Stimulated activated memory B cell treated with anti-CD40 and anti-IgM and Interleukin-4, amounts not matched to agents 10 μg/mL and 1 μg/mL and 100 μg/mL, for 72 hours (primary cell): ENCODE data around the gene OR56A4.
A peak's percentile ranks its signal among the peaks of the same experiment; 100 is the strongest.

Source experiments
- ATAC-seq: fragments of 150-1000 bp; cut with Tn5 transposase; 2 replicates; pipeline ENCODE4 v1.10.0; 2021
- H3K27ac Mint-ChIP-seq: one replicate; pipeline ENCODE4 v1.8.0; 2022; ENCODE audit warnings: mild to moderate bottlenecking, mixed read lengths
- H3K27me3 Mint-ChIP-seq: one replicate; pipeline ENCODE4 v1.8.0; 2022; ENCODE audit warnings: mixed read lengths
- H3K36me3 Mint-ChIP-seq: one replicate; pipeline ENCODE4 v1.8.0; 2022; ENCODE audit warnings: mixed read lengths
- H3K4me1 Mint-ChIP-seq: one replicate; pipeline ENCODE4 v1.8.0; 2022; ENCODE audit warnings: mixed read lengths
- H3K4me3 Mint-ChIP-seq: one replicate; pipeline ENCODE4 v1.8.0; 2022; ENCODE audit warnings: mild to moderate bottlenecking, moderate library complexity, mixed read lengths
- H3K9me3 Mint-ChIP-seq: one replicate; pipeline ENCODE4 v1.8.0; 2022; ENCODE audit warnings: mixed read lengths

OR56A4 gene, protein sequence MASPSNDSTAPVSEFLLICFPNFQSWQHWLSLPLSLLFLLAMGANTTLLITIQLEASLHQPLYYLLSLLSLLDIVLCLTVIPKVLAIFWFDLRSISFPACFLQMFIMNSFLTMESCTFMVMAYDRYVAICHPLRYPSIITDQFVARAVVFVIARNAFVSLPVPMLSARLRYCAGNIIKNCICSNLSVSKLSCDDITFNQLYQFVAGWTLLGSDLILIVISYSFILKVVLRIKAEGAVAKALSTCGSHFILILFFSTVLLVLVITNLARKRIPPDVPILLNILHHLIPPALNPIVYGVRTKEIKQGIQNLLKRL

DNA sequence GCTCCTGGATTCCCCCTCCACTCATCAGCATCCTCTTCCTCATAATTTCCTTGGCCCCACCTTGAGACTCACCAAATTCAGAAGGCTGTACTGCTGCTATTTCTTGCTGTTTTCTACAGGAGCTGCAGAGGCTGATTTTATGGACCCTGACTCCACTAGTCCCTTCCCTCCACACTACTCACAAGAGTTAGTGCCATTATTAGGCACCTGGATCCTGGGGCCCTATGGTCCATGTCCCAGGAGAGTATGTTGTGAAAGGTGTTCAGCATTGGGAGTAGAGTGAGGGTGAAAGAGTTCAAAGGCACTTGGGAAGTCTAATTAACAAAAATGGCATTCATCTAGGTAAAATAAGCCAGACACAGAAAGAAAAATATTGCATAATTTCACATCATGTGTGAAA is at the start of gene OR56A4:
OR56A4 (minus strand) TSS at position 101 of the 400 bp plus-strand sequence. CDS start 3,954 bp downstream, outside the sequence.
- H3K4me3 Mint-ChIP-seq: no peak within 1 kb of the TSS
- H3K27me3 Mint-ChIP-seq: peaks cover 28% of the 10 kb centered on the region
- no peaks in the 10 kb centered on the region for H3K9me3 Mint-ChIP-seq
- no peak for ATAC-seq
- no peaks in the 10 kb centered on the region for H3K4me1 Mint-ChIP-seq
- H3K27ac Mint-ChIP-seq: no peak within 1 kb of the TSS
- H3K36me3 Mint-ChIP-seq: no peaks in the 10 kb centered on the region

- Mint-ChIP-seq H3K9me3 (no peaks in the 10 kb centered on the region), H3K4me1 (no peaks in the 10 kb centered on the region), H3K36me3 (no peaks in the 10 kb centered on the region), H3K27ac (no peak overlapping the region), H3K4me3 (no peak overlapping the region), H3K27me3 (peaks cover 10% of the 10 kb centered on the region)
- ATAC-seq: no peak
These were observed 48.8 kb upstream of the OR56A4 start for GRCh38 chr11:6055569-6055968.

DNA sequence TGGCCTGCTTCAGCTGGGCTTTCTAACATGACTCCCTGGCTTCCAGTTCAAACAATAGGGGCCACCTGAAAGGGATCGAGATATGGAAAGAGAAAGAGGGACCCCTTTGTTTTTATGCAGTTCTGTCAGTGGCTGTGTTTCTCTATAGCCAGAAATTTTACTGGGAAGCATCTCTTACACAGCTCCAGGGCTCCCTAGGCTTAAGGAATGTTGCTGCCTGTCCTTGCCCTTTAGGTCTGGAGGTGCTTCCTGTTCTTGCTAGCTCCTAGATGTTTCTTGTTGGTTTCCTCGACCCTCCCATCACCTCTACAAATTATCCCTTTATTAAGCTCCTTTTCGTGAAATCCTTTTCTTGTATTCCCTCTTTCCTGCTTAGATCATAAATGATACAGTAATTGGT is 45.6 kb upstream of the OR56A4 start:
- Mint-ChIP-seq H3K27me3 (peaks cover 10% of the 10 kb centered on the region), H3K4me1 (no peaks in the 10 kb centered on the region), H3K4me3 (no peak overlapping the region), H3K9me3 (no peaks in the 10 kb centered on the region), H3K36me3 (no peaks in the 10 kb centered on the region), H3K27ac (no peak overlapping the region)
- ATAC-seq: no peak

GRCh38 chr11:6040874-6041273 is 34.1 kb upstream of the OR56A4 start:
- H3K4me3 Mint-ChIP-seq: no peak overlapping the region
- H3K27me3 Mint-ChIP-seq: peaks cover 24% of the 10 kb centered on the region
- H3K36me3 Mint-ChIP-seq: no peaks in the 10 kb centered on the region
- no peaks in the 10 kb centered on the region for H3K9me3 Mint-ChIP-seq
- H3K4me1 Mint-ChIP-seq: no peaks in the 10 kb centered on the region
- ATAC-seq: no peak
- H3K27ac Mint-ChIP-seq: no peak overlapping the region

GRCh38 chr11:6030708-6031405 is 24.1 kb upstream of the OR56A4 start, which contains the start of gene OR56A1:
Gene OR56A1 (minus strand): TSS chr11:6030758. CDS start chr11:6027692, 3,066 bp downstream.
- no peaks in the 10 kb centered on the region for H3K36me3 Mint-ChIP-seq
- peaks cover 18% of the 10 kb centered on the region for H3K27me3 Mint-ChIP-seq
- ATAC-seq: no peak
- H3K27ac Mint-ChIP-seq: no peak within 1 kb of the TSS
- H3K4me3 Mint-ChIP-seq: no peak within 1 kb of the TSS
- H3K9me3 Mint-ChIP-seq: no peaks in the 10 kb centered on the region
- H3K4me1 Mint-ChIP-seq: no peaks in the 10 kb centered on the region

DNA sequence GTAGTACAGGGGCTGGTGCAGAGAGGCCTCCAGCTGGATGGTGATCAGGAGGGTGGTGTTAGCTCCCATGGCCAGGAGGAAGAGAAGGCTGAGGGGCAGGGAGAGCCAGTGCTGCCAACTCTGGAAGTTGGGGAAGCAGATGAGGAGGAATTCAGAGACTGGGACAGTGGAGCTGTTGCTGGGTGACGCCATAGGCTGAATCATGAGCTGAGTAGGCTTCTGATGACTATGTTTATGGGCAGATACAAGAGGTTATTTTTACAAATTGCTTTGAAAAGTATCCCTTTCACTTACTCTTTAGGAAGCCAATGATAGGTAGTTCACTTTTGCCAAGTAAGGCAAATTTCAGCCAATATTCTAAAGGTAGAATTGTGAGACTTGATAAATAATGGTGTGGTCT is 20.8 kb upstream of the OR56A4 start:
- Mint-ChIP-seq H3K4me1 (no peaks in the 10 kb centered on the region), H3K9me3 (no peaks in the 10 kb centered on the region), H3K36me3 (no peaks in the 10 kb centered on the region)

GRCh38 chr11:6025056-6025455 is 18.3 kb upstream of the OR56A4 start:
- H3K36me3 Mint-ChIP-seq: no peaks in the 10 kb centered on the region
- peaks cover 17% of the 10 kb centered on the region for H3K27me3 Mint-ChIP-seq
- ATAC-seq: no peak
- H3K4me3 Mint-ChIP-seq: no peak overlapping the region
- H3K27ac Mint-ChIP-seq: no peak overlapping the region
- H3K4me1 Mint-ChIP-seq: no peaks in the 10 kb centered on the region
- H3K9me3 Mint-ChIP-seq: no peaks in the 10 kb centered on the region

More for the DNA sequence above, 20.8 kb upstream of the OR56A4 start:
- Mint-ChIP-seq H3K27me3 (peaks cover 17% of the 10 kb centered on the region), H3K27ac (no peak overlapping the region), H3K4me3 (no peak overlapping the region)
- peak; percentile 20 for ATAC-seq

- Mint-ChIP-seq H3K27ac (no peak overlapping the region), H3K4me3 (no peak overlapping the region), H3K36me3 (no peaks in the 10 kb centered on the region), H3K27me3 (peaks cover 17% of the 10 kb centered on the region), H3K9me3 (no peaks in the 10 kb centered on the region), H3K4me1 (no peaks in the 10 kb centered on the region)
- ATAC-seq: no peak
These were observed 16.2 kb upstream of the OR56A4 start for GRCh38 chr11:6022956-6023355.

DNA sequence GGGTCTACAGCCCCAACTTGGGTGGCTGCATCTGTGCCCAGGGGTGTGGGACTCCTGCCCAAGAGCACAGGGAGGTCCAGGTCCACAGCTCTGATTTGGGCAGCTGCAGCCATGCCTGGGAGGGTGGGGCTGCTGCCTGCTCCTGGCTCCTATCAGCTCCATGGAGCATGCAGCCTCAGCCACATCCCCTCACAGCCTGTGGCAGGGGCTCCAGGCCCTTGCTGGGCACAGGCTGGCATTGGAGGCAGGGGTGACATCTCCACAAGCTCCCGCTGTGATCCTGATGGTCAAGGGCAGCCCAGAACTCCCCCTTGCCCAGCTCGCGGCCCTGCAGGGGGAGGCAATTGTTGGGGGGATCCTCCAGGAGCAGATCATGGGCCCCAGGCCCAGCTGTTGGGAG is 6.3 kb upstream of the OR56A4 start:
- no peak overlapping the region for H3K27ac Mint-ChIP-seq
- no peaks in the 10 kb centered on the region for H3K36me3 Mint-ChIP-seq
- H3K27me3 Mint-ChIP-seq: peaks cover 22% of the 10 kb centered on the region
- H3K4me3 Mint-ChIP-seq: no peak overlapping the region
- H3K4me1 Mint-ChIP-seq: no peaks in the 10 kb centered on the region
- ATAC-seq: no peak
- H3K9me3 Mint-ChIP-seq: peaks cover 8% of the 10 kb centered on the region

DNA sequence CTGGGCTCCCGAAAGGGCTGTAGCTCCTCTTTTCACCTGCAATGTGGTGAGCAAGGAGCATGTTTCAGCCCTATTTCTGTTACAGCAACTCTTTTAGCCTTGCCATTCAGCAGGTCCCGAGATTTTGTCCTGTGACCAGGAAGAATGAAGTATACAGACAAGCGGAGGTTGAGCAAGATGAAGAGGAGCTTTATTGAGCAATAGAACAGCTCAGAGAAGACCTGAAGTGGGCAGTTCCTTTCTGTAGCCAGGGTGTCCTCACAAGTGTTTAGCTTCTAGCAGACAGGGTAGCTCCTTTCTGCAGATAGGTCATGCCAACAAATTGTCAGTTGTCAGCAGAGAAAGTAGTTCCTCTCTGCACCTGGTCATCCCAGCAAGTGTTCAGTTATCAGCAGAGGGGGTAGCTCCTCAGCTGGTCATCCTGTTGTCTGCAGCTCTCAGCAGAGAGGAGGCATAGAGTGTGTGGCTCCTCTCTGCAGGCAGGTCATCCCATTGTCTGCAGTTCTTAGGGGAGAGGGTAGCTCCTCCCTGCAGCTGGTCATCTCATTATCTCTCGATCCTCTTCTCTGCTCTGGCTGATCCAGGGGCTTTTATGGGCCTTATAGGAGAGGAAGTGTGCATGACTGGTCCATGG is 5.4 kb upstream of the OR56A4 start:
- peaks cover 22% of the 10 kb centered on the region for H3K27me3 Mint-ChIP-seq
- H3K36me3 Mint-ChIP-seq: no peaks in the 10 kb centered on the region
- ATAC-seq: no peak
- H3K9me3 Mint-ChIP-seq: peaks cover 4% of the 10 kb centered on the region
- no peaks in the 10 kb centered on the region for H3K4me1 Mint-ChIP-seq
- no peak overlapping the region for H3K27ac Mint-ChIP-seq
- no peak overlapping the region for H3K4me3 Mint-ChIP-seq

GRCh38 chr11:6006395-6006794 is 351 bp downstream of the OR56A4 start:
- no peaks in the 10 kb centered on the region for H3K4me1 Mint-ChIP-seq
- no peaks in the 10 kb centered on the region for H3K9me3 Mint-ChIP-seq
- no peak overlapping the region for H3K27ac Mint-ChIP-seq
- H3K4me3 Mint-ChIP-seq: no peak overlapping the region
- no peaks in the 10 kb centered on the region for H3K36me3 Mint-ChIP-seq
- no peak for ATAC-seq
- H3K27me3 Mint-ChIP-seq: peaks cover 28% of the 10 kb centered on the region

DNA sequence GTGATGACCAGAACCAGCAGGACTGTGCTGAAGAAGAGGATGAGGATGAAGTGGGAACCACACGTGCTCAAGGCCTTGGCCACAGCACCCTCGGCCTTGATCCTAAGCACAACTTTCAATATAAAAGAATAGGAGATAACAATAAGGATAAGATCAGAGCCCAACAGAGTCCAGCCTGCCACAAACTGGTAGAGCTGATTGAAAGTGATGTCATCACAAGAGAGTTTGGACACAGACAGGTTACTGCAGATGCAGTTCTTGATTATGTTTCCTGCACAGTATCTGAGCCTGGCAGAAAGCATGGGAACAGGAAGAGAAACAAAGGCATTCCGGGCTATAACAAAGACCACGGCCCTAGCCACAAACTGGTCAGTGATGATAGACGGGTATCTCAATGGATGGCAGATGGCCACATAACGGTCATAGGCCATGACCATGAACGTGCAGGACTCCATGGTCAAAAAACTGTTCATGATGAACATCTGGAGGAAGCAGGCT is 4.5 kb downstream of the OR56A4 start:
- no peaks in the 10 kb centered on the region for H3K36me3 Mint-ChIP-seq
- no peaks in the 10 kb centered on the region for H3K4me1 Mint-ChIP-seq
- H3K27me3 Mint-ChIP-seq: peaks cover 17% of the 10 kb centered on the region
- ATAC-seq: no peak
- no peak overlapping the region for H3K4me3 Mint-ChIP-seq
- H3K9me3 Mint-ChIP-seq: no peaks in the 10 kb centered on the region
- no peak overlapping the region for H3K27ac Mint-ChIP-seq

GRCh38 chr11:5994791-5995190 is 12.0 kb downstream of the OR56A4 start:
- Mint-ChIP-seq H3K27me3 (peaks cover 9% of the 10 kb centered on the region), H3K27ac (no peak overlapping the region), H3K9me3 (no peaks in the 10 kb centered on the region), H3K36me3 (no peaks in the 10 kb centered on the region), H3K4me1 (no peaks in the 10 kb centered on the region), H3K4me3 (no peak overlapping the region)
- no peak for ATAC-seq

DNA sequence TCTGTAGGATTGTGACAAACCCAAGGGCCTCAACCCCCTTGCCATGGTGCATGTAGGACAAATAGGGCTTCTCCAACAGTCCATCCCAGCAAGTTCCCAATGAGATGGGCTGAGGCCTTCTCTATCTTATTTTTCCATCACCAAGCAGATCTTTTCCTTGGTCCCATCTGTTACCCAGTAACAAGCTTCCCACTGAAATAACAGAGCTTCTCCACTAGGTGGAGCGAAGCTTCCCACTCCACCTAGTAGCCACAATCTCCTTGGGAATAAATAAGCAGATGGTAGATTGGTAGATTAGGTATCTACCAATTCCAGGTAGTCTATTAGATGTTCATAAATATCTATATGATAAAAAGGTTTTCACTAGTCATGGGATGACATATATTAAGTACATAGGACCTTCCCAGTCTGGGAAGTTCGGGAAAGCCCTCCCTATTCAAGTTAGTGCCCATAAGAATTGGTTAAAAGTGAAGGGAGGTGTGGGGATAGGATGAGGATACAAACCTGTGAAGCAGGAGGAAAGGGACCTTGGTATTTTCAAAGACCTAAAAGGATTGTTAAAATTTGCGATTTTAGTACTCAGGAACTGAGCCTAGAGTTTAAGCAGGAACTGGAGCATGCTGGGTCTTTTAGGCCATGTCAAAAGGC is 14.0 kb downstream of the OR56A4 start:
- no peak for ATAC-seq
- no peaks in the 10 kb centered on the region for H3K36me3 Mint-ChIP-seq
- no peaks in the 10 kb centered on the region for H3K4me1 Mint-ChIP-seq
- H3K27ac Mint-ChIP-seq: no peak overlapping the region
- H3K27me3 Mint-ChIP-seq: peaks cover 3% of the 10 kb centered on the region
- H3K4me3 Mint-ChIP-seq: no peak overlapping the region
- peaks cover under 1% of the 10 kb centered on the region for H3K9me3 Mint-ChIP-seq

- no peaks in the 10 kb centered on the region for H3K36me3 Mint-ChIP-seq
- no peak overlapping the region for H3K27ac Mint-ChIP-seq
- peaks cover 9% of the 10 kb centered on the region for H3K27me3 Mint-ChIP-seq
- H3K9me3 Mint-ChIP-seq: peaks cover 3% of the 10 kb centered on the region
- no peak for ATAC-seq
- H3K4me3 Mint-ChIP-seq: no peak overlapping the region
- H3K4me1 Mint-ChIP-seq: no peaks in the 10 kb centered on the region
These were observed 14.6 kb downstream of the OR56A4 start for GRCh38 chr11:5992150-5992549.
